Hypothalamus (tissue), 51 donors: Measurements from ENCODE around the gene LMAN2L.

Experiments used
- DNase-seq, 51 donors: peaks; one replicate each; lab custom pipeline; 2025; lab: John Stamatoyannopoulos, UW

LMAN2L gene

GRCh38 chr2:96662360-96662759, 77.5 kb downstream of the LMAN2L start:
- DNase-seq, result no peak

- no peak for DNase-seq
Measured at GRCh38 chr2:96661324-96661723, 78.5 kb downstream of the LMAN2L start.

DNA sequence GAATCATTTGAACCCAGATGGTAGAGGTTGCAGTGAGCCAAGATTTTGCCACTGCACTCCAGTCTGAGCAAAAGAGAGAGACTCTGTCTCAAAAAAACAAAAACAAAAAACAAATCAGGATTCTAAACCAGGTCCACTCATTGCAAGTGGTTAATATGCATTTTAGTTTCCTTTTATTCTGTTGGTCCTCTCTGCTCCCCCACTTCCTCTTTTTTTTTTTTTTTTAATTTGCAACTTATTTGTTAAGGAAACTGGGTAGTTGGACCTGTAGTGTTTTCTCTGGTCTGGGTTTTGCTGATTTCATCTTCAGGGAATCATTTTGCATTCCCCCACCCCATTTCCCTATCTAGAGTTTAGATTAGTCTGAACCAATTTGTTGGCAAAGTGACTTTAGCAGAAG, 83.3 kb downstream of the LMAN2L start:
- no peak for DNase-seq
